OCI-LY7 (cell line): Measurements from ENCODE around the gene TMEM164. TPM values are rescaled to one million over a fixed set of nuclear protein-coding genes. Genes with fewer than 3 reads are reported as not detected.

Source experiments
- BruUV-seq: library from RNA; stranded (reverse); fragments of 400-500 nt; replicated peaks from 2 replicates; lab custom pipeline; 2021; lab: Mats Ljungman, UMichigan
- CTCF ChIA-PET: fragments of 300-600 bp; sonication (Branson Sonifier 250); formaldehyde crosslinking; loops from one replicate; lab custom pipeline; 2022; ENCODE audit warnings: antibody characterized with exemption; ENCODE audit not compliant: unreplicated experiment; lab: Charles Lee
- POLR2A ChIA-PET: fragments of 300-600 bp; sonication (Branson Sonifier 250); formaldehyde crosslinking; loops from one replicate; lab custom pipeline; 2022; ENCODE audit warnings: antibody characterized with exemption; lab: Charles Lee
- DNase-seq: peaks from one replicate; pipeline ENCODE4 v3.0.0-alpha.2; 2015; ENCODE audit warnings: low spot score
- H2AFZ ChIP-seq: fragments of 200-600 bp; sonication (generic), shearing (Covaris generic); 2 replicates; pipeline ENCODE4 v1.6.1; 2014; ENCODE audit warnings: mild to moderate bottlenecking, antibody characterized with exemption, low read length, moderate library complexity
- H3K27ac ChIP-seq: fragments of 200-600 bp; sonication (generic); 2 replicates; pipeline ENCODE4 v1.5.1; 2014; ENCODE audit warnings: mixed run types, low read depth, mild to moderate bottlenecking, moderate library complexity, low read length, inconsistent platforms; ENCODE audit not compliant: poor library complexity, severe bottlenecking
- H3K36me3 ChIP-seq: fragments of 200-600 bp; sonication (generic); 2 replicates; pipeline ENCODE4 v1.6.1; 2014; ENCODE audit warnings: mild to moderate bottlenecking, antibody characterized with exemption, low read length, moderate library complexity, mixed read lengths; ENCODE audit not compliant: insufficient read depth
- H3K4me1 ChIP-seq: fragments of 200-600 bp; sonication (generic); 2 replicates; pipeline ENCODE4 v1.5.1; 2014; ENCODE audit warnings: mild to moderate bottlenecking, low read length; ENCODE audit not compliant: insufficient read depth, poor library complexity, severe bottlenecking
- H3K4me2 ChIP-seq: fragments of 200-600 bp; sonication (generic); 2 replicates; pipeline ENCODE4 v1.6.1; 2014; ENCODE audit warnings: mild to moderate bottlenecking, low read length
- H3K4me3 ChIP-seq: fragments of 200-600 bp; sonication (generic); 2 replicates; pipeline ENCODE4 v1.5.1; 2014; ENCODE audit warnings: mild to moderate bottlenecking, low read depth, low read length; ENCODE audit not compliant: poor library complexity, severe bottlenecking
- H3K79me2 ChIP-seq: fragments of 200-600 bp; sonication (generic); 2 replicates; pipeline ENCODE4 v1.6.1; 2016; ENCODE audit warnings: low read depth, mild to moderate bottlenecking, low read length, moderate library complexity, mixed read lengths; ENCODE audit not compliant: insufficient read depth
- H3K9me2 ChIP-seq: fragments of 200-600 bp; sonication (generic); 2 replicates; pipeline ENCODE4 v1.6.1; 2016; ENCODE audit warnings: mild to moderate bottlenecking, low read length, mixed read lengths; ENCODE audit not compliant: insufficient read depth
- H3K9me3 ChIP-seq: fragments of 200-600 bp; sonication (generic); 2 replicates; pipeline ENCODE4 v1.6.1; 2014; ENCODE audit warnings: mild to moderate bottlenecking, mixed run types, low read length, mixed read lengths
- H4K20me1 ChIP-seq: fragments of 200-600 bp; sonication (generic); 2 replicates; pipeline ENCODE4 v1.6.1; 2014; ENCODE audit warnings: mild to moderate bottlenecking, antibody characterized with exemption, low read length, moderate library complexity, mixed read lengths; ENCODE audit not compliant: insufficient read depth
- CTCF ChIP-seq: fragments of 200-600 bp; sonication (generic); conservative IDR thresholded peaks from 2 replicates; pipeline ENCODE4 v1.5.1; 2014; ENCODE audit warnings: mild to moderate bottlenecking, antibody characterized with exemption, low read length, moderate library complexity, mixed read lengths
- EZH2phosphoT487 ChIP-seq: fragments of 200-600 bp; sonication (generic); IDR thresholded peaks from 2 replicates; pipeline ENCODE4 v1.6.1; 2018; ENCODE audit warnings: low read depth, borderline replicate concordance, mild to moderate bottlenecking, mixed run types, antibody characterized with exemption, low read length, moderate library complexity, mixed read lengths
- intact Hi-C: fragments of 100-400 bp; cut with micrococcal nuclease; formaldehyde crosslinking; loops from one replicate; pipeline ENCODE4 v1.10.0; 2022; ENCODE audit not compliant: unreplicated experiment
- total RNA-seq, 2 experiments: library from RNA; depleted of rRNA in 1 of 2; stranded (reverse); fragments of >200 nt in 1 of 2; shearing (Covaris generic) in 1 of 2; gene quantifications; 2 replicates each; pipeline ENCODE4 v1.2.3, GENCODE V29; 2014 to 2022

The TMEM164 gene
- total RNA-seq, 2 experiments from 2014 or later, result 7.2 to 11.1 TPM

- CTCF ChIA-PET, result no interaction called here
- no peak overlapping the region for H2AFZ ChIP-seq
- DNase-seq, result no peak
- H3K4me3 ChIP-seq, result no peak overlapping the region
- no peaks in the 10 kb centered on the region for H3K4me1 ChIP-seq
- intact Hi-C loops, result no loop called here
- TF ChIP-seq CTCF (no peak), EZH2phosphoT487 (no peak)
- H3K36me3 ChIP-seq, result no peaks in the 10 kb centered on the region
- no peaks in the 10 kb centered on the region for H3K79me2 ChIP-seq
- H3K9me3 ChIP-seq, result no peaks in the 10 kb centered on the region
- no peaks in the 10 kb centered on the region for H3K9me2 ChIP-seq
- H3K27ac ChIP-seq, result no peak overlapping the region
- H4K20me1 ChIP-seq, result no peaks in the 10 kb centered on the region
- BruUV-seq, result no TSS peak
- POLR2A ChIA-PET, result interaction anchor here (0.7 kb wide), 1 partner anchor 27 kb away, joined by 3 read pairs; no protein-coding TSS in a partner anchor
- no peak overlapping the region for H3K4me2 ChIP-seq
Observed at GRCh38 chrX:110214684-110215083, 211.8 kb downstream of the TMEM164 start.

- Histone ChIP-seq H3K79me2 (no peaks in the 10 kb centered on the region), H3K36me3 (no peaks in the 10 kb centered on the region), H4K20me1 (no peaks in the 10 kb centered on the region), H2AFZ (no peak overlapping the region), H3K4me1 (no peaks in the 10 kb centered on the region), H3K4me2 (no peak overlapping the region), H3K4me3 (no peak overlapping the region), H3K9me2 (no peaks in the 10 kb centered on the region), H3K27ac (no peak overlapping the region), H3K9me3 (no peaks in the 10 kb centered on the region)
- DNase-seq, result no peak
- ChIA-PET CTCF (no interaction called here), POLR2A (no interaction called here)
- intact Hi-C loops, result no loop called here
- TF ChIP-seq CTCF, result no peak
- TF ChIP-seq EZH2phosphoT487, result no peak
- BruUV-seq, result no TSS peak
Observed at GRCh38 chrX:110215411-110215810, 212.5 kb downstream of the TMEM164 start.

GRCh38 chrX:110216027-110216426 is 213.1 kb downstream of the TMEM164 start:
- BruUV-seq, result no TSS peak
- POLR2A ChIA-PET, result no interaction called here
- CTCF ChIA-PET, result no interaction called here
- intact Hi-C loops, result no loop called here
- H3K79me2 ChIP-seq, result no peaks in the 10 kb centered on the region
- no peaks in the 10 kb centered on the region for H3K36me3 ChIP-seq
- TF ChIP-seq EZH2phosphoT487 (no peak), CTCF (no peak)
- no peak overlapping the region for H3K27ac ChIP-seq
- H3K9me3 ChIP-seq, result no peaks in the 10 kb centered on the region
- H3K4me2 ChIP-seq, result no peak overlapping the region
- H4K20me1 ChIP-seq, result no peaks in the 10 kb centered on the region
- H2AFZ ChIP-seq, result no peak overlapping the region
- no peaks in the 10 kb centered on the region for H3K4me1 ChIP-seq
- H3K4me3 ChIP-seq, result no peak overlapping the region
- no peak for DNase-seq
- H3K9me2 ChIP-seq, result no peaks in the 10 kb centered on the region
